MM.1S (cell line): Measurements from ENCODE around the gene LPCAT4.
"Not testable (repeated sequence)": the region's sequence is repeated elsewhere in the genome, so short reads cannot be mapped to it uniquely, and the experiment has no call there.

Source experiments
- DNase-seq: peaks from one replicate; pipeline ENCODE4 v3.0.0-alpha.2; 2015
- H2AFZ ChIP-seq: fragments of 300-600 bp; sonication (generic); 2 replicates; pipeline ENCODE4 v1.6.0; 2016; ENCODE audit warnings: antibody characterized with exemption, low read length
- H3F3A ChIP-seq: fragments of 300-600 bp; sonication (generic); 2 replicates; pipeline ENCODE4 v1.6.1; 2016; ENCODE audit warnings: mild to moderate bottlenecking, antibody characterized with exemption, low read length, moderate library complexity, mixed read lengths; ENCODE audit not compliant: insufficient read depth
- H3K27ac ChIP-seq: fragments of 300-600 bp; sonication (generic); 2 replicates; pipeline ENCODE4 v1.5.1; 2016; ENCODE audit warnings: mild to moderate bottlenecking, low read length
- H3K27me3 ChIP-seq: fragments of 300-600 bp; sonication (generic); replicated peaks from 2 replicates; pipeline ENCODE4 v1.6.0; 2016; ENCODE audit warnings: low read length; ENCODE audit not compliant: insufficient read depth
- H3K36me3 ChIP-seq: fragments of 300-600 bp; sonication (generic); replicated peaks from 2 replicates; pipeline ENCODE4 v1.6.1; 2016; ENCODE audit warnings: mild to moderate bottlenecking, low read length, mixed read lengths; ENCODE audit not compliant: insufficient read depth
- H3K4me1 ChIP-seq: fragments of 300-600 bp; sonication (generic); 2 replicates; pipeline ENCODE4 v1.6.1; 2016; ENCODE audit warnings: low read length, mixed read lengths
- H3K4me2 ChIP-seq: fragments of 300-600 bp; sonication (generic); 2 replicates; pipeline ENCODE4 v1.6.0; 2016; ENCODE audit warnings: low read depth, low read length
- H3K4me3 ChIP-seq: fragments of 300-600 bp; sonication (generic); 2 replicates; pipeline ENCODE4 v1.5.1; 2016; ENCODE audit warnings: low read length, mixed read lengths
- H3K79me2 ChIP-seq: fragments of 300-600 bp; sonication (generic); 2 replicates; pipeline ENCODE4 v1.6.1; 2016; ENCODE audit warnings: mixed run types, low read length, mixed read lengths
- H3K9ac ChIP-seq: fragments of 300-600 bp; sonication (generic); 2 replicates; pipeline ENCODE4 v1.6.1; 2016; ENCODE audit warnings: low read length, mixed read lengths
- H3K9me2 ChIP-seq: fragments of 300-600 bp; sonication (generic); replicated peaks from 2 replicates; pipeline ENCODE4 v1.6.1; 2016; ENCODE audit warnings: mild to moderate bottlenecking, low read length, mixed read lengths; ENCODE audit not compliant: insufficient read depth
- H3K9me3 ChIP-seq: fragments of 300-600 bp; sonication (generic); replicated peaks from 2 replicates; pipeline ENCODE4 v1.6.1; 2016; ENCODE audit warnings: mild to moderate bottlenecking, low read length, mixed read lengths; ENCODE audit not compliant: insufficient read depth
- H4K20me1 ChIP-seq: fragments of 300-600 bp; sonication (generic); 2 replicates; pipeline ENCODE4 v1.6.1; 2016; ENCODE audit warnings: mild to moderate bottlenecking, low read length, moderate library complexity, mixed read lengths; ENCODE audit not compliant: insufficient read depth
- CTCF ChIP-seq: fragments of 300-600 bp; sonication (generic); IDR thresholded peaks from 2 replicates; pipeline ENCODE4 v1.5.1; 2016; ENCODE audit warnings: antibody characterized with exemption, low read length, mixed read lengths
- EZH2 ChIP-seq: fragments of 300-600 bp; sonication (generic); optimal IDR thresholded peaks from 2 replicates; pipeline ENCODE3; 2017; ENCODE audit warnings: low read depth, mild to moderate bottlenecking, antibody characterized with exemption, low read length, mixed read lengths
- EZH2phosphoT487 ChIP-seq: fragments of 300-600 bp; sonication (generic); IDR thresholded peaks from 2 replicates; pipeline ENCODE4 v1.6.1; 2018; ENCODE audit warnings: antibody characterized with exemption, low read length

LPCAT4 gene

GRCh38 chr15:34389594-34390086 lies 22.6 kb upstream of the LPCAT4 start:
- not testable (repeated sequence) for H3K27me3 ChIP-seq, H3K4me2 ChIP-seq, H3F3A ChIP-seq

GRCh38 chr15:34381829-34382521 lies 15.0 kb upstream of the LPCAT4 start:
- H3K4me3 ChIP-seq, H3K27me3 ChIP-seq, H3K27ac ChIP-seq, H3F3A ChIP-seq, H3K9me2 ChIP-seq, H3K36me3 ChIP-seq, DNase-seq, H3K79me2 ChIP-seq, H2AFZ ChIP-seq, H3K9ac ChIP-seq, H4K20me1 ChIP-seq, H3K4me2 ChIP-seq, H3K9me3 ChIP-seq, H3K4me1 ChIP-seq: not testable (repeated sequence)

More at GRCh38 chr15:34389594-34390086, 22.6 kb upstream of the LPCAT4 start:
- not testable (repeated sequence) for H3K27ac ChIP-seq, H3K79me2 ChIP-seq, DNase-seq, H3K9ac ChIP-seq, H3K4me1 ChIP-seq, H4K20me1 ChIP-seq, H2AFZ ChIP-seq, H3K9me2 ChIP-seq, H3K4me3 ChIP-seq, H3K9me3 ChIP-seq, H3K36me3 ChIP-seq

GRCh38 chr15:34380491-34380890 lies 13.5 kb upstream of the LPCAT4 start:
- H3K27me3 ChIP-seq, H3K9ac ChIP-seq, H3K9me3 ChIP-seq, H3K79me2 ChIP-seq, H3K9me2 ChIP-seq, H3K4me1 ChIP-seq, H3F3A ChIP-seq, H3K27ac ChIP-seq, H4K20me1 ChIP-seq, H3K4me3 ChIP-seq, DNase-seq, H3K4me2 ChIP-seq, H3K36me3 ChIP-seq, H2AFZ ChIP-seq: not testable (repeated sequence)

- H3K9ac ChIP-seq = no peak overlapping the region
- TF ChIP-seq EZH2 (no peak), EZH2phosphoT487 (no peak), CTCF (no peak)
- no peaks in the 10 kb centered on the region for H3K9me3 ChIP-seq
- H3K36me3 ChIP-seq = no peaks in the 10 kb centered on the region
- no peaks in the 10 kb centered on the region for H3K27me3 ChIP-seq
- no peak overlapping the region for H3K27ac ChIP-seq
- H4K20me1 ChIP-seq = no peaks in the 10 kb centered on the region
- H3K4me2 ChIP-seq = no peak overlapping the region
- H2AFZ ChIP-seq = no peak overlapping the region
- no peak for DNase-seq
- H3K4me3 ChIP-seq = no peak overlapping the region
- H3K4me1 ChIP-seq = no peaks in the 10 kb centered on the region
- no peaks in the 10 kb centered on the region for H3F3A ChIP-seq
- H3K79me2 ChIP-seq = no peaks in the 10 kb centered on the region
- no peaks in the 10 kb centered on the region for H3K9me2 ChIP-seq
Observed at GRCh38 chr15:34376856-34377255, 9.9 kb upstream of the LPCAT4 start.

- DNase-seq, H3K9me2 ChIP-seq, H3K9me3 ChIP-seq, H3K4me2 ChIP-seq, H3K79me2 ChIP-seq, H3K9ac ChIP-seq, H3K27me3 ChIP-seq, H4K20me1 ChIP-seq, H2AFZ ChIP-seq, H3F3A ChIP-seq, H3K27ac ChIP-seq, H3K36me3 ChIP-seq, H3K4me3 ChIP-seq, H3K4me1 ChIP-seq: not testable (repeated sequence)
Observed at GRCh38 chr15:34375541-34375940, 8.5 kb upstream of the LPCAT4 start.
